HCT116 (cell line): ENCODE data around the gene TNPO2.
A peak's percentile ranks its signal among the peaks of the same experiment; 100 is the strongest.

Experiments
- CTCF ChIP-seq, 3 experiments: fragments of 200-600 bp in 1 of 3; sonication (generic) in 1 of 3; IDR thresholded peaks in 2 of 3; conservative IDR thresholded peaks in 1 of 3; 2 replicates each; pipeline ENCODE4 v1.5.1; 2012 to 2017; ENCODE audit warnings: low read depth in 2 of 3, low read length in 2 of 3, antibody characterized with exemption in 1 of 3, borderline replicate concordance in 1 of 3, control low read depth in 1 of 3, mild to moderate bottlenecking in 1 of 3, mixed read lengths in 1 of 3, mixed run types in 1 of 3, moderate library complexity in 1 of 3; ENCODE audit not compliant: insufficient read depth in 1 of 3
- EGR1 ChIP-seq: IDR thresholded peaks from 2 replicates; pipeline ENCODE4 v1.6.1; 2012; ENCODE audit warnings: low read depth
- EZH2phosphoT487 ChIP-seq: fragments of 200-600 bp; IDR thresholded peaks from 2 replicates; pipeline ENCODE4 v1.6.1; 2018; ENCODE audit warnings: antibody characterized with exemption, borderline replicate concordance
- POLR2A ChIP-seq: IDR thresholded peaks from 2 replicates; pipeline ENCODE4 v1.7.0; 2011; ENCODE audit warnings: borderline replicate concordance; ENCODE audit not compliant: insufficient read depth, insufficient read length; ENCODE audit errors: extremely low read depth
- POLR2AphosphoS5 ChIP-seq: IDR thresholded peaks from 2 replicates; pipeline ENCODE4 v1.6.1; 2011; ENCODE audit warnings: mild to moderate bottlenecking, low read depth, low read length, moderate library complexity

- TF ChIP-seq CTCF (IDR thresholded peaks at IDR 0.05 in 2 of 3, conservative IDR thresholded peaks at IDR 0.05 in 1 of 3; ENCODE audit: borderline replicate concordance in 1 of 3, insufficient read depth in 1 of 3, low read depth in 2 of 3, low read length in 2 of 3) (no peak), EGR1 (no peak), EZH2phosphoT487 (no peak), POLR2A (peak; percentile 71), POLR2AphosphoS5 (peak; percentile 92)
These were observed 27.1 kb downstream of the TNPO2 start, which contains the start of gene FBXW9 for GRCh38 chr19:12696366-12697335.
